Measurements from ENCODE around the gene FBXO21.

FBXO21 gene

DNA sequence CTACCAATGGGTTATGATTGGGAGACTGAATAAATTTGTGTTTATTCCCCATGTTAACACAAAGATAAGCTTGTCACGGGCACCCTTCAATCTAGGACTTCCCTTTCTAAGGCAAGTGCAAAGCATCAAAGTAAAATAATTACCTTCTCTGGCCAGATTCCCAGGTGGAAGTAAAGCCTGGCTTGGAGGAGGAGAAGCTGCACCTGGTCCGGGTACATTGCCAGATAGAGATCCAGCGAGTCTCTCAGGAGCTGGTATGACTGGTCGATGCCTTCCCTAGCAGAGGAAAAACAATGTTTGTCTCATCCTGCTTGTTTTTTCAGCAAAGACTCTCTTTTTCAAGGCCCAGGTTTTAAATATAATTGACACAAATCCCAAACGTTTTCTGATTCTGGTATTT is 24.9 kb downstream of the FBXO21 start:
- no peak for DNase-seq (ENCODE audit: low read depth in 2 of 2)

- DNase-seq (ENCODE audit: low read depth in 2 of 2) = no peak
Measured at GRCh38 chr12:117162633-117163032, 27.6 kb downstream of the FBXO21 start.

DNA sequence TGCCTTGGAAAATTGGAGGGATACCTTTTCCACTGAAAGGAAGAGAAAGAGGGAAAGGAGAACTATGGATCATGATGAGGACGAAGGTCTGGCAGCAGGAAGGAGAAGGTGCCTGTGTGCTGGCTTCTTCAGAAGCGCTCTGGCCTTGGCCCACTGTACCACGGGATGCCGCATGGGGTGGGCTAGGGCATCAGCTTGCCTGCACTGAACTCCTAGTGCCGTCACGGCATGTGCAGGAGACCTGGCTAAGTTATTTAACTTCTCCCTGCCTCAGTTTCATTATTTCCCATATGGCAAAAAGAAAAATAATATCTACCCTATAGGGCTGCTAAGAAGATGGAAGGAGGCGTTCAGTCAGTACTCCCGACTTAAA is 28.1 kb downstream of the FBXO21 start:
- DNase-seq (ENCODE audit: low read depth in 2 of 2) = no peak

DNA sequence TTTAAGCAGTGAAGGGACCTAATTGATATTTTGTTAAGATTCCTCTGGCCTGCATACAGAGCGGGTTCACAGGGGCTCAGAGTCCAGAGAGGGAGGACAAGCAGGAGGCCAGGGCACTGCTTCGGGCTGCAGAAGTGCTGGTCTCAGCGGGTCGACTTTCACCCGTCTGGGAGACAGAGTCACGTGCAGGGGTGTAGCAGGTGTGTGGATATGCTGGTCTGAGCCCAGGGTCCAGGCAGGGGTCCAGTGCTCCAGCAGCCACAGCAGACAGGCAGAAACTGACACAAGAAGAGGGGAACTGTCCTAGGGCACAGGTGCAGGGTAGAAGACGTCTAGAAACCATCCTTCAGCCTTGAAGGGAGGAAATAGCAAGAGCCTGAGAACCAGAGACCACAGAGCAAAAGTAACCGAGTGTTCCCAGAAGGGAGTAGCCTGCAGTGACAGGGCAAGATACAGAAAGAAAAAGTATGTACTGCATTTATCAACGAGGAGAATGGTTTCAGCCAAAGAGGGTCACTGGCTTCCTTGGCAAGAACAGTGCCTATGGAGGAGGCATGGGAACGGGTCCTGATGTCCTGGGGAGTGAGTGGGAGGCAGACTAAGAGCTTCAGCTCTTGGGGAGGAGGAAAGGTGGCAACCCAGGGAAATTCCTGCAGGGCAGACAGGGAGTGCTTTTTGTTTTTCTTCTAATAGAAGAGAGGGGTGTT is 28.7 kb downstream of the FBXO21 start:
- no peak for DNase-seq (ENCODE audit: low read depth in 2 of 2)

DNA sequence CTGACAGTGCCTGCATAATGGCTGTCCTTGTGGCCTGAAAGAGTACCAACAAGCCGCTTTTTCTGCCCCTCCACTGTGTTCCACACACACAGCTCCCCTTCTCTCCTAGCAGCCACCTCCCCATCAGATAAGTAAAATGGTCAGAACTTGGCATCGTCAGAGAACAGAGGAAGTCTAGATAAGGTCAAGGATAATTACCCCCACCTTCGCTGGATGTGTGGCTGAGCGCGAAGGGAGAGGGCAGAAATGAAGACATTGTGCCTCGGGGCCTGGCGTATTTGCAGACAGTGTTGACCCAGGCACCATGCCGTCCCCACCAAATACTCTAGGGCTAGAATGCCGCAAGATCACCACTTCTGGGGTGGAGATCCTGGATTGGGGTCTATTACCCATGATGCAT is 30.6 kb downstream of the FBXO21 start:
- no peak for DNase-seq (ENCODE audit: low read depth in 2 of 2)

DNA sequence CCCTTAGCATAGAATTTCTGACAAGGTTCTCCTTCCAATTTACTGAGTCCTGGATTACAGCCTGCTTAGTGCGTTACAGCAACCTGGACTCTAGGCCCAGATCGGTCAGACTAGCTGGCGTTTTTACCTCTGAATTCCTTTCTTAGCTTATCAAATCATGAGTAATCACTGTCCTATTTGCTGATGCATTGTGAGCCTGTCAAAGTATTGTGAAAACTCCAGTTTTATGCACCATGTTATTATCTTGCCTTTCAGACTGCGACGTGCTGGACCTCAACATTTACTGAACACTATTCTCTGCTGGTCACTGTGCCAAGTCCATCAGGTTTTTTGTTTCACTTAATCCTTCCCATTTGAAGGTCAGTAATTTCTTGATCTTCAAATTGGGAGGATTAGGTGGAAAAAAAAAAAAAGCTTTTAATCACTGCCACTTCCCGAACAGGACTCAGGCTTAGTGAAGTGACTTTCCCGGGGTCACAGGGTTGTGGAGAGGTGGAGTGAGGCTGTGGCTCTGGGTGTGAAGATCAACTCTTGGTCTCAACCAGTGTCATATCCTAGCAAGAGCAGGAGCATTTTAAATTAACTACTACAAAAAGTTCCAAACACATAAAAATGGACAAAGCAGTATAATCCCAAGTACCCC is 31.2 kb downstream of the FBXO21 start:
- DNase-seq (ENCODE audit: low read depth in 2 of 2) = no peak

- no peak for DNase-seq (ENCODE audit: low read depth in 2 of 2)
Measured at GRCh38 chr12:117158096-117158495, 32.2 kb downstream of the FBXO21 start.

DNA sequence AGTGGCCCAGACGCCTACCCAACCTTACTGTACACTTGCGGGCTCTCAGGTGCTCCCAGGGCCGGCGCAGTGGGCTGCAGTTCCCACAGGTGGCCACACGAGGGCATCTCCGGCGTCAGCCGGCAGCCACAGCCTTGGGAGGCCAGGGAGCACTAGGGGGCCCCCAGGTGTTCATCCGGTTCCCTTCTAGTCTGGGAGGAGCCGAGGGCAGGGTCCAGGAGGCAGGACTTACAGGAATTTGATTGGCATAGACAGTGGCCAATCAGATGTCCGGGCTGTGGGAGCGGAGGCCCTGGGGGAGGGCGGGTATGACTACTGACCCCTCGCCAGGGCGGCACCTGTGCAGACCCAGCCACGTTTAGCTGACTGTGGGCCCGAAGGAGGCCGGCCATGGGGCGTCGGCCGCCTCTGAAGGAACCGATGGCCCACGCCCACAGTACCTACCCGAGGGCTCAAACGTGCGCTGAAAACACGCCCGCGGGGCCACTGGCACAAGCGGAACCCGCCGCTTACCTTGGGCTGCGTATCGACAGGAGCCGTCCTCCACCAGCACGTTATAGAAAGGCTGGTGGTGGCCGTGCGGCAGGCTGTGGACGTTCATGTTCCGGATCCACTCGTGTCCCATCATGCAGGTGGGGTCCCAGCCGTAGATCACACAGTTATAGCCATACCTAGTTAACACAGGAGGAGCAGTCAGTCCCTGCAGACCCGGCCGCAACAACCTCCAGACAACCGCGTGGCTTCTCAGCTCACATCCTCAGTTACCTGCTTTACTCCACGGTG is 34.8 kb downstream of the FBXO21 start:
- DNase-seq (ENCODE audit: low read depth in 2 of 2) = peak; percentile 71 to 82

DNA sequence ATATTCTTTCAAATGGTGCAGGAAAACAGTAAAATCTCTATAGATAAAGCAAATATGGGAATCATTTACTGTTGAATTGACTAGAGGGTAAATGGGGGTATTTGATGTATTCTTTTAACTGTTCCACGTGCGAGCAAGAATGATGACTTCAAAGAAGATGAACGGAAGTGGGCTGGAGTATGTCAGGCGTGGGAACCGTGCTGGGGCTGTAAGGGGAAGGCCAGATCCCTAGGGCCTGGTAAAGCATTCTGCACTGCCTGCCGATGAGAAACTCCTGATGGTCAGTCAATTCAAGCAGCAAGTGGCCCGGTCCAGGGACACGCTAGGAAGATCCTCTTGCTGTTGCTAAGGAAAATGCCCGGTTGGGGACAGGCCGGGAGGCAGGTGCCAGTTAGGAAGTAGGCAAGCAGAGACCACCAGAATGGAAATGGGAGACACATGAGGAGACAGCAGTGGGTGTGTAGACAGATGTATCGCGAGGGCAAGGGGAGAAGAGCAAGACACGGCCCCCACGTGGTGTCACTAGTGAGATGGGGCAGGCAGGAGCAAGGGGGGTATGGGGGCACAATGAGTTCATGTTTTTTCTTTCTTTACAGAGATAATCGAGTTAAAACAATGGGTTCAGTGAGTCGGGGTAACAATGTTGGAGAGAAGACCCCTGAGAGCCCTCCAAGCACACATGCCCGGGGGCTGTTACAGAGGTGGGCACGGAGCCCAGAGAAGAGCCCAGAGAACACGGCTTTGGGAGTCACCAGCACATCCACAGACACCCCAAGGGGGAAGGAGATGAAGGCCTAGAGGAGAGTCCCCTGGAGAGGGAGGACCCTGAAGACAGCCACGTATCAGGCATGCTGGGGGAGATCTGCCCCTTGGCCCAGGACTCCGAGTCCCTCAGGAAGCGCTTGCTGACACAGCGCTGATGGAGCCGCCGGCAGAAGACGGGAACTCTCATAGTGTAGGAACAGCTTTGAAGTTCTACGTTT is 37.2 kb downstream of the FBXO21 start:
- DNase-seq (ENCODE audit: low read depth in 2 of 2) = no peak

DNA sequence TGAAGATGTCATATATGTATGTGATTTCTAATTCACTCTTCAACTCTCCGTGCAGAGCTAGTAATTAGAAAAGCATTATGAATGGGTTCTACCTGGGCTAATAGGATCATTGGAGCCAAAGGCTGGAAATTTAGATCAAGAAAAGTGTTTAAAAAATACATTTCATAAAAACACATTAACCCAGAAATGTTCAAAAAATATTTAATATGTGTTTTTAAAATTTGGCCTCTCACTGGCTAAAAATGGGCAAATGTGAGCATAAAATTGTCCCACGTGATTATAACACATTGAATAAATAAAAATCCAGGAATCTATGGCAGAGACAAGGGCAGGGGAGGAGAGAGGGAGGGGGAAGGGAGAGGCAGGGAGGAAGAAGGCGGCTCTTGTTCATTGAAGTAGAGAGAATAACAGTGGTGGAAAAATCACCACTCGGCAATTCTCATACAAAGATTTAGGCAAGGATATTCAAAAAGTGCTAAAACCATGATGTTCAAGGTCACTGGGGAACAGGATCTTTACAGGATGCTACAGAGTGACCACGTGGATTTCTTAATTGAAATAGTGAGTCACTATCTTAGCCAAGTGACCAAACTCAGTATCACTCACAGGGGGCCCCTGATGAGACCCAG is 38.8 kb downstream of the FBXO21 start:
- no peak for DNase-seq (ENCODE audit: low read depth in 2 of 2)

GRCh38 chr12:117149431-117149830 is 40.8 kb downstream of the FBXO21 start:
- DNase-seq (ENCODE audit: low read depth in 2 of 2) = no peak

- DNase-seq (ENCODE audit: low read depth in 2 of 2) = no peak
Measured at GRCh38 chr12:117148642-117149041, 41.6 kb downstream of the FBXO21 start.

DNA sequence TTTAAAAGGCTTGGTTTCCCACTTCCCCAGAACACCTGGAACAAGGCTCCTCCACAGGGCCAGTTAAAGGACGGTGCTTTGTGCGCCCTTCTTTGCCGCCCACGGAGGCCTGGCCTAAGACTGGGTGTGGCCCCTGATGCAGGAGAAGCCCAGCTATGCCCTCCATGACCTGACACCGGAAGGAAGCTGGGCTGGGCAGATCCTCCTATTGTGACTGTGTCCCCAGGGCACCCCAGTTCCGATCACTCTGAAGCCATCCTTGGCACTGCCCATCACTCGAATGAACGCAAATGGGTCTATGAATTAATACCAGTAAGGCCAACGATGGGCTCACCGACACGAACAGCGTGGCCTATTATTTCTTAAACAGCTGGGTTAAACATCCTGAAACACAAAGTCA is 42.6 kb downstream of the FBXO21 start:
- no peak for DNase-seq (ENCODE audit: low read depth in 2 of 2)

DNA sequence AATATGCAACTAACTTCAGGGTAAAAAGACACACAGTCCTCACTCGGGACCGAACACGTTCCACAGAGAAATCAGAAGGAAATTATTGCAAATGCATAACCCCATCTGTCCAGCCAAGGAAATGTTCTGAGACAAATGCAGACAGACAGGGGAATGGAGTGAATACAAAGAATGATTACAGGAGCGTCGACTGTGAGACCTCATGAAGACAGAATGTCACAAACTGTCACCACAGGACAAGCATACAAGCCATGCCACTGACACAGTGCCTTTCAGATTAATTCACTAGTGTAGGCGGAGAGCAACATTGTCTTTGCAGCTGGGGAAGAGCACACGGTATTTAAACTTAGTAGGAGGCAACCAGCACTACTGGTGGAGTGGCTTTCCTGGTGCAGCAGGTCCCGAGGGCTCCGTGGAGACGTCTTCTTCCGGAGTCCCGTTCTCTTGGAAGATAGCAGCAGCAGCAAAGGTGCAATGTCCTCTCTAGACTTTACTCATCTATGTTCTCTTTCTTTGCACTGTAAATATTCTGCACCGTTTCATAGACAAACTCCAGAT is 44.6 kb downstream of the FBXO21 start:
- DNase-seq (ENCODE audit: low read depth in 2 of 2) = no peak

GRCh38 chr12:117144599-117144998 is 45.7 kb downstream of the FBXO21 start:
- DNase-seq (ENCODE audit: low read depth in 2 of 2) = no peak

DNA sequence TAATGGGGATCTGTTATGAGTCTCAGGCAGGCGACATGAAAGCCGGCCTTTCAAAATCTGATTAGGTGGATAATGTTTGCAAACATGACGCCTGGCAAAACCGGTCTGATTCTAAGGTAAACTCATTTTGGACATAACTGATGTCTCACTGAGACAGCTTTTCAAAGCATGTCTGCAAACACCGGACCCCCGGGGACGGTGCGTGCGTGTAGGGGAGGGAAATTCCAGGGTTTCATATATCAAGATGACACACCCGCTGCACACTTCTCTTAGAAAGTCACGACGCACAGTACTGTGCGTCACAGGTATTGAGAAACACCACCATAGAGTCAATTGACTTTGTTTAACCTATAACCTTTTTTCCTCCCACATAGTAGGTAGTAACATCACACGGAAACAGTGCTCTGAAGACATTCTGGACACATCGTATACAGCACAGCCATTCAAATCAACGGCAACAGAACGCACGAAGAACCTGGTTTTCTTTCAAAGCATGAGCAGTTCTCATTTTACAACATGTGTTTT is 47.2 kb downstream of the FBXO21 start:
- DNase-seq (ENCODE audit: low read depth in 2 of 2) = no peak

DNA sequence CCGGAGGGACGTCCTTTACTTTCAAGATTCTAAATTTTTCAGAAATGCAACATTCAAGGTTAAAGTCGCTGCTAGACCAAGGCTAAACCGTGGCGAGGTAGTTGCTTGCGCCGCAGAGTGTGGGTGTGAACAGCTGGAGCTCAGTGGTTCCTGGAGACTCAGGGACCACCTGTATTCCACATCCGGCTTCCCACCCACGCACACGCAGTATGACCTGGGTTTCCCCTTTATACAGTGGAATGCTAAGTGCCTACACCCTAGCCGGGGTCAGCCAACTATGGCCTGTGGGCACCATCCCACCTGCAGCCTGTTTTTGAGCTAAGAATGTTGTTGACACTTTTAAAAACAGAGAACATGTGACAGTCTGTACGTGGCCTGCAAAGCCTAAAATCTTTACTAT is 48.2 kb downstream of the FBXO21 start:
- DNase-seq (ENCODE audit: low read depth in 2 of 2) = no peak

DNA sequence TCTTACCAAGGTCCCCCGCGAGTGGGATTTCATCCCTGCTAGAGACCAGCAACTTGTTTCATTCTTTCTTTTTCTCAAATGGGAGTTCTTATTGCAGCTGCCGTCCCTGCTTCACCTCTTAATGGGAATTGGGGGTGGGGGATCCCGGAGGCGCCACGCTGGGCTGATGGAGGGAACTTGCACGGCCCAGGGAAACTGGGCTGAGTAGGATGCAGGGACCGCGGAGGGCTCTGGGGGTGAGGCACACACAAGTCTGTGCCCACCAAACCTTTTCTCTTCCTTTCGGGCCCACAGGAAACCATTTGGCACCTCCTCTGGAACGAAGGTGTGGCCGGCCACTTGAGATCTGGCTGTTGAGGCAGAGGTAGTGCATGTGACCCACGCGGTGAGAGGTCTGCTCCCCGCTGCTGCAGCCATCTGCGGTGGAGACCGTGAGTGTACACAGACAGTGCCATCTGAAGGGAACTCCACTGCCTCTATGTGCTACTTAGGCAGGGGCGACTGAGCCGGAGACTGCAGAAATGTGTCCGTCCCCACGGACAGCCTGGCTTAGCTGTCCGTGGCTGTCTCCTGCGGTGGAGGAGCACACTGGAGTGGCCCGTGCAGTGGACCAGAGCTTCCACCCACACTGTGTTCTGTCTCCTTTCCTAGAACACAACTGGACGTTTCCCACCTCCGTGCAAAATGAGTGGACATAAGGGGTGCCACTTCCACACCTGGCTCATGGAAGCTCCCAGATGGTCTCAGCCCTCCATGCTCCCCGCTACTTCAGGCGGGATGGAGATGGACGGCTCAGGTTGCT is 49.0 kb downstream of the FBXO21 start:
- no peak for DNase-seq (ENCODE audit: low read depth in 2 of 2)

DNA sequence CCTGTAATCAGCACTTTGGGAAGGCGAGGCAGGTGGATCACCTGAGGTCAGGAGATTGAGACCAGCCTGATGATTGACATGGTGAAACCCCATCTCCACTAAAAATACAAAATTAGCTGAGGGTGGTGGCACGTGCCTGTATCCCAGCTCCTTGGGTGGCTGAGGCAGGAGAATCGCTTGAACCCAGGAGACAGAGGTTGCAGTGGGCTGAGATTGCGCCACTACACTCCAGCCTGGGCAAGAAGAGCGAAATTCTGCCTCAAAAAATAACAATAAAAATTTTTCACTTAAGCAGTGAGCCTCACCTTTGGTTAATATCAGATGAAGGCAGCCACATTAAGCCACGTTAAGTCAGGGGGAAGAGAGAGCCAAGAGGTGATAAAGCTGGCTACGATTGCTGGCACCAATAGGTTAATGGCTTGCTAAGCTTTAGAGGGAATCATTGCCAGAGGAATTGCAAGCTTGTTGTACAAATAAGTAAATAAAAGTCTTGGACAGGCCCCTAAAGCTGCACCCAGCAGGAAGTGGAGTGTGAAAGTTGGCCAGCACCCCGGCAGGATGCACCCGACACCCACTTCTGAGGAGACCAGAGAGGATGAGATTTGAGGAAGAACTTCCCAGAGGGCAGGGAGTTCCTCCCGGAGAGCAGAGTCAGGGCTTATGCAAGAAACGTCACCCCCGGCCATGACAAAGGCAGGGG is 49.7 kb downstream of the FBXO21 start:
- DNase-seq (ENCODE audit: low read depth in 2 of 2) = no peak

Data from stimulated activated CD4-positive, alpha-beta T cell treated with anti-CD3 and anti-CD28 coated beads, Interleukin-4, amount 100 ng/mL, for 48 hours (primary cell).